HG02642 (cell line): ENCODE measurements around the gene RDH11.
"Not testable (repeated sequence)": the region's sequence is repeated elsewhere in the genome, so short reads cannot be mapped to it uniquely, and the experiment has no call there.

ENCODE experiments used
- ATAC-seq: cut with Tn5 transposase; IDR thresholded peaks from one replicate; pipeline ENCODE4 v1.9.1; 2021; ENCODE audit warnings: mild to moderate bottlenecking; ENCODE audit not compliant: unreplicated experiment, poor library complexity

RDH11 gene

DNA sequence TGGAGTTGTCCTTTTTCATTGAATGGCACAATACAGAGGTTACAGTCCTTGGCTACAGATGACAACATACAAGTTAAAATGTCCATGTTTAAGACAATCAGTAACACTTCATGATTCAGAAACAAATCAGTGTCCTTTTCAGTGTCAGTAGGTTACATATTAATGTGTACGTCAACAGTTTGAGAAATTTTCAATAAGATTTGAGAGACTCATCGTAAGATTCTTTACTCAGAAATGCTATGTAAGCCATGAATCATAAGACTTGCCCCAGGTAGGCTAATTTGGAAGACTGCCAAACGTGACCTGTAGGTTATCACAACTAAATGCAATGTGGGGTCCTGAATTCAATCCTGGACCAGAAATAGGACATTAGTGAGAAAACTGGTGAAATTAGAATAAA is 9.6 kb upstream of the RDH11 start:
- ATAC-seq = no peak

- ATAC-seq = no peak
Measured at GRCh38 chr14:67704484-67705089, 9.0 kb upstream of the RDH11 start.

DNA sequence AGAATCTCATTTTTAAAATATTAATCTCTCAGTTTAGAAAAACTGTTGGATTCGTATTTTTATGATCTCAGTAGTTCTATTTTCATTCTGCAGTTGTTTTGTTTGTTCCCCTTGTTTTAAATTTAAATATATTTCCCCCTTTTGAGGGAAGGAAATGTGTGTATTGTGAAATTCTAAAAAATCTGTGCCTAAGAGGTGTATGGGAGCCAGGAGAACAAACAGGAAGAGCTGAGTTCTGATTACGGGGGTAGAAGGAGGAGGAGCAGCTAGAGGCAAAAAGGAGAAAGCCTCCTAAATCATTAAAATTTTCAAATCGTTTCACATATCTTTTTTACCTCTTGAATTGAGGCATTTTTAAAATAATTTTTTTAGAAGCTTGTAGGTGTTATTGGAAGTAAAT is 8.4 kb upstream of the RDH11 start:
- no peak for ATAC-seq

- not testable (repeated sequence) for ATAC-seq
Measured at GRCh38 chr14:67701492-67701891, 5.9 kb upstream of the RDH11 start, which contains the start of gene RDH12. RDH12 (plus strand) TSS chr14:67701886; CDS start chr14:67722643, 20,757 bp downstream.

DNA sequence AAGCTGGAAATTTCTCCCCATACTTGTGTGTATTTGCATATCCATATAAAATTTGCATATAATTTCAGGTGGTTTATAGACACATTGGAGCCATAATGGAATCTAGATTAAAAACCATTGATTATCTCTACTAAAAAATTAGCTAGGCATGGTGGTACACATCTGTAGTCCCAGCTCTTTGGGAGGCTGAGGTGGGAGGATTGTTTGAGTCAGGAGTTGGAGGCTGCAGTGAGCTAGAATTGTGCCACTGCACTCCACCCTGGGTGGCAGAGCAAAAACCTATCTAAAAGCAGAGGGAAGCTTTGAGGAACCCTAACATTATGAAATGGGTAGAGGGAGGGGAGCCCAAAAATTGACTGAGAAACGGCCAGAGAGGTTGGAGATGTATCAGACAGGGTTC is 2.6 kb upstream of the RDH11 start:
- no peak for ATAC-seq

- no peak for ATAC-seq
Measured at GRCh38 chr14:67697006-67697405, 1.4 kb upstream of the RDH11 start.

GRCh38 chr14:67694791-67695393 is 672 bp downstream of the RDH11 start:
- ATAC-seq = peak; percentile 85

GRCh38 chr14:67690011-67690410 is 5.6 kb downstream of the RDH11 start:
- ATAC-seq = no peak

DNA sequence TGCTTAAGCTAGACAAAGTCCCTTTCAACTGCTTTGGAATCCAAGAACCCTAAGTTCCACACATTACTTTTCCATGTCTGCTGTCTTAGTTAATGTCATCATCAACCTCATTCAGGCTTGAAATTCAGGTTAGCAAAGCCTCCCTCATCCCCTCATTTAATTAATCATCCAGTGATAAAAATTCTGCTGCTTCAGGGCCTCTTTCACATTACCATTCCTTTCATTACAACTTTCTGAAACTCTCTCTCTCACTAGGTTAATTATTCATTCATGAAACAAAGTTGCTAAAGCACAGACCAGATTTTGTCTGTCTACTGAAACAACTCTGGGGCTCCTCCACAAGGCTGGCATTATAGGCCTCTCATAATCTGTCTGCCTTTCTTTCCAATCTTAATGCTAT is 11.7 kb downstream of the RDH11 start:
- no peak for ATAC-seq

GRCh38 chr14:67680941-67681340 is 14.6 kb downstream of the RDH11 start:
- no peak for ATAC-seq

DNA sequence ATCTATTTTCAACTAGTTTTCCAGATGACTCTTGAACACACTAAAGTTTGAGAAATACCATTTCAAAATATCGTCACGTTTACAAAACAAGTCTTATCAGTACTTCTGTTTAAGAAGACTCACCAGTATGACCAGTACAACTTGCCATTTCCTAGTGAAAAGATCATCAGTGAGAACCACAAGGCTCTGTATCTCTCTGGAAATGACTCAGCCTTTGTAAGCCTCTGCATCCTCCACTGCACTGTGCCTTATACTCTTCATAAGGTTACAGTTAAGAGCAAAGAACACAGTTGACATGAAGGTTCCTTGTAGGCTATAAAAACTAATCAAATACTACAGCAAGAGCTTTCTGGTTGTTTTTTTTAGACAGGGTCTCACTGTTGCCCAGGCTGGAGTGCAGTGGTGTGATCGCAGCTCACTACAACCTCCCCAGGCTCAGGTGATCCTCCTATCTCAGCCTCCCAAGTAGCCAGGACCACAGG is 15.4 kb downstream of the RDH11 start:
- peak; percentile 95 for ATAC-seq

DNA sequence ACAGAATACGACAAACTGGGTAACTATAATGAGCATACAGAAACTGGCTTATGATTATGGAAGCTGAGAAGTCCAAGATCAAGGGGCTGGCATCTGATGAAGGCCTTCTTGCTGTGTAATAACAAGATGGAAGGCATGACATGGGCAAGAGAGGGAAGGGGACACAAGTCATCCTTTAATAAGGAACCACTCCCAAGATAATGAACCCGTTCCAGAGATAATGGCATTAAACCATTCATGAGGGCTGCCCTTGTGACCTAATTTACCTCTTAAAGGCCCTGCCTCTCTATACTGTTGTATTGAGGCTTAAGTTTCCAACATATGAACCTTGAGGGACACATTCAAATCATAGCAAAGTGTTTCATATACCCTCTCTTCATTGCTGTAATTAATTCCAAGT is 16.6 kb downstream of the RDH11 start:
- no peak for ATAC-seq

DNA sequence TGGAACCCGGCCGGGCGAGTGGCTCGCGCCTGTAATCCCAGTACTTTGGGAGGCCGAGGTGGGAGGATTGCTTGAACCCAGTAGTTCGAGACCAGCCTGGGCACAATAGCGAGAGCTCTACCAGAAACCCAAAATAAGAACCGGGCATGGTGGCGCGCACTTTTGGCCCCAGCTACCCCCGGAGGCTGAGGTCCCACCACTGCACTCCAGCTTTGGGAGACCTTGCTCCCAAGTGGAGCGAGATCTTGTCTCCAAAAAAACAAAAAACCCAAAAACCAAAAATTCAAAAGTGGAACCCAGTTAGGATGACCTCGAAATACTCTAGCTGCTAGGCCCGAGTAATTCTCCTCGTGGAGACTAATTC is 20.4 kb downstream of the RDH11 start:
- no peak for ATAC-seq

DNA sequence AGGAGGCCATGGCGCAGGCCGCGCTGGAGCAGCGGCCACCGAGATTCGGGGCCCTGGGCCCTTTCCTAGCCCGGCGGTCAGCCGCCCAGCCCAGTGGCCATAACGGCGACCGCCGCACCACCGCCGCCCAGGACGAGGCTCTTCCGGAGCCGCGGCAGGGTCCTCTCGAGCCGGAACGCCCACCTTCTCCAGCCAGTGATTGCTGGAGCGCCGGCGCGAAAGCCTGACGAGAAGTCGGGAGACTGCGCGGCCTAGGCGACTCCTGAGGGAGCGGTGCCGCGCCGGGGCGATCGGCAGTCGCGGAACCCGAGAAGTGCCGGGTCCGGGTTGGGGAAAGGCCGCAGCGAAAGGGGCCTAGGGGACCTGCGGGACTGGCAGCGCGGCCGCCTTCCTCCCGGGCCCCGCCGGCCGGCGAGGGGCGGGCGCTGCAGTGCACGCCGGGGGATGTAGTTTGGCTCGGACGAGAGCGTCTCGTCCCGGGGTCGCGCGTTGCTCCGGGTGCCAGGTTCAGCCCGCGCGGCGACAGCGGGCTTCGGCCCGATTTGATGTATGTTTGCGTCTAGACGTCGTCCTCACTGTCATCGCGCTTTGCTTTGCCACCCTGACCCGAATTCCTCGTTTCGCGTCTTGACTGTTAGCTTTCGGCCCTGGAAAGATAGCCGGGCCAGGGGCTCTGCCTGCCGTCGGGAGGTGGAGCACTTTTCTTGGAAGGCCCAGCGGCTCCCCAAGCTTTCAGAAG is 20.9 kb downstream of the RDH11 start, which contains the start of gene VTI1B:
Gene VTI1B (minus strand): TSS at position 153 of the 739 bp plus-strand sequence. CDS start 143 bp downstream, at position 10.
- ATAC-seq = peak; percentile 89

DNA sequence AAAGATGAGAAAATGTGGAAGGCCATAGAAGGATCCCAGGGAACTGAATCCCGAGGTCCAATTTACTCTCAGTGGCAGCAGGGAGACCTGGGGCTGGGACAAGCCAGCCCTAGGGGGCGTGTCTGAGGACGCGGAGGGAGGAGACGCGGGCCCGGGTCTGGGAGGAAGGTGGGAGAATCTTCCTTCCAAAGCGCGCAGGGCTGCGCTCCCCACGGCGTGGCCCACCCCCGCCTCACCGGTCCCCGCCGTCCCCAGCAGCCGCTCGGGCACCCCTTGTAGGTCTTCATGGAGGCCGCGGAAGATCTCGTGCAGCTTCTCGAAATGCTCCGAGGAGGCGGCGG is 21.5 kb downstream of the RDH11 start:
- peak; percentile 63 for ATAC-seq

- no peak for ATAC-seq
Measured at GRCh38 chr14:67673451-67673850, 22.1 kb downstream of the RDH11 start.

DNA sequence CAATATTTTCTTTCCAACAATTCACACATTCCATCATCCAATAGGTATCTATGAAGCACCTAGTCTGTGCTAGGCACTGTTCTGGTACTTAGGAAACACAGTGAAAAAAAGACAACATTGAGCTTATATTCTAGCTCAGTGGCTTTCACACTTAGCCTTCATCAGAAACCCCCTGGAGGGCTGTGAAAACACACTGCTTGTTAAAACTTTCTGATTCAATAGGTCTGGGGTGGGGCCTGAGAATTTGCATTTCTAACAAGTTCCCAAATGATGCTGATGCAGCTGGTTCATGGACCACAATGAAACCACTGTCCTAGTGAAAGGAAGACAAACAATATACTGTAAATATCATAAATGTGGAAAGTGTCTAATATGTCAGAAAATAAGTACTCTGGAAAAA is 27.0 kb downstream of the RDH11 start:
- no peak for ATAC-seq

- ATAC-seq = no peak
Measured at GRCh38 chr14:67666750-67667449, 28.7 kb downstream of the RDH11 start.

DNA sequence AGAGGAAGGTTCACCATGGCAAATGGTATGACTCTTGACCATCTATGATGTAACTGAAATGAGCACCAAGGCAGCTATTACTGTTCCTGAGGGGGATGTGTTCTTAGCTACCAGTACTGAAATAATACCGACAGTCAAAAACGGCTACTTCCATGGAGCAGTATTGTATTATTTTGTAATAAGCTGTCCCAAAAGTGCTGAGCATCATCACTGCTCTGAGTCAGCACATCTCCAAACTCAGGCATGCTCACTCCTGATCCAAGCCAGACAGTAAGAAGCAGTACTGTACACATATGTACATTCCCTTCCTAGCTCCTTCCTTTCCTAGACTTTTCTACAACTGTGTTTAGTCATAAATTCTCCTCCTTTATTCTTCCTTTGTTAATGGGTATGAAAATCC is 29.7 kb downstream of the RDH11 start:
- no peak for ATAC-seq

GRCh38 chr14:67663633-67664032 is 31.9 kb downstream of the RDH11 start:
- ATAC-seq = no peak
